KOPT-K1 (cell line): ENCODE results near the gene FLYWCH1.

Experiments used
- H3K27ac ChIP-seq: fragments of 200-600 bp; sonication (generic); 2 replicates; pipeline ENCODE4 v1.5.1; 2016; ENCODE audit warnings: antibody characterized with exemption, mild to moderate bottlenecking, low read depth, low read length; ENCODE audit not compliant: poor library complexity, severe bottlenecking
- H3K36me3 ChIP-seq: fragments of 200-600 bp; sonication (generic); 2 replicates; pipeline ENCODE4 v1.5.1; 2017; ENCODE audit warnings: antibody characterized with exemption, mild to moderate bottlenecking, low read length, moderate library complexity; ENCODE audit not compliant: insufficient read depth
- H3K9me3 ChIP-seq: fragments of 200-600 bp; sonication (generic); 2 replicates; pipeline ENCODE4 v1.5.1; 2017; ENCODE audit warnings: antibody characterized with exemption, low read length, mild to moderate bottlenecking; ENCODE audit not compliant: insufficient read depth, poor library complexity, severe bottlenecking

Gene FLYWCH1

GRCh38 chr16:2884041-2884451 is 27.7 kb upstream of the FLYWCH1 start:
- H3K9me3 ChIP-seq = peaks cover 15% of the 10 kb centered on the region
- peak overlapping the region; percentile 73 for H3K27ac ChIP-seq
- H3K36me3 ChIP-seq = no peaks in the 10 kb centered on the region

- Histone ChIP-seq H3K27ac (no peak overlapping the region), H3K9me3 (no peaks in the 10 kb centered on the region), H3K36me3 (peaks cover 20% of the 10 kb centered on the region; the same call in 1 of the 2 replicates)
These were observed 17.5 kb upstream of the FLYWCH1 start for GRCh38 chr16:2894231-2894630.

- H3K9me3 ChIP-seq = no peaks in the 10 kb centered on the region
- peaks cover 20% of the 10 kb centered on the region; the same call in 1 of the 2 replicates for H3K36me3 ChIP-seq
- no peak overlapping the region for H3K27ac ChIP-seq
These were observed 15.9 kb upstream of the FLYWCH1 start for GRCh38 chr16:2895813-2896212.

DNA sequence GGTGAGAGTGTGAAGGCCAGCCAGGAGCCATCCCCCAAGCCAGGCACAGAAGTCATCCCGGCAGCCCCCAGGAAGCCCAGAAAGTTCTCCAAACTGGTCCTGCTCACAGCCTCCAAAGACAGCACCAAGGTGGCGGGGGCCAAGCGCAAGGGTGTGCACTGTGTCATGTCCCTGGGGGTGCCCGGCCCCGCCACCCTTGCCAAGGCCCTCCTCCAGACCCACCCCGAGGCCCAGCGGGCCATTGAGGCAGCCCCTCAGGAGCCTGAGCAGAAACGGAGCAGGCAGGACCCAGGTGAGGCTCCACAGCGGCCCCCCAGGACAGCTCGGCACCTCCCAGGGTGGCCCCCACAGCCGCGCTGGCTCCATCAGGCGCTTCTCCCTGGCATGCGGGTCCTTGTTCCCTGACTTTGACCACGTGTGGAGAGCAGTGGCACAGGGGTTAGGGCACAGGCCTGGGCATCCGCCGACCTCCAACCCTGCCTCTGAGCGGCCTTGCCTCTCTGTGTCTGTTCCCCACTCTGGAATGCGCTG is 15.2 kb upstream of the FLYWCH1 start:
- Histone ChIP-seq H3K36me3 (peaks cover 20% of the 10 kb centered on the region; the same call in 1 of the 2 replicates), H3K27ac (no peak overlapping the region), H3K9me3 (no peaks in the 10 kb centered on the region)

GRCh38 chr16:2897110-2897509 is 14.6 kb upstream of the FLYWCH1 start:
- peaks cover 20% of the 10 kb centered on the region; the same call in 1 of the 2 replicates for H3K36me3 ChIP-seq
- no peak overlapping the region for H3K27ac ChIP-seq
- no peaks in the 10 kb centered on the region for H3K9me3 ChIP-seq

DNA sequence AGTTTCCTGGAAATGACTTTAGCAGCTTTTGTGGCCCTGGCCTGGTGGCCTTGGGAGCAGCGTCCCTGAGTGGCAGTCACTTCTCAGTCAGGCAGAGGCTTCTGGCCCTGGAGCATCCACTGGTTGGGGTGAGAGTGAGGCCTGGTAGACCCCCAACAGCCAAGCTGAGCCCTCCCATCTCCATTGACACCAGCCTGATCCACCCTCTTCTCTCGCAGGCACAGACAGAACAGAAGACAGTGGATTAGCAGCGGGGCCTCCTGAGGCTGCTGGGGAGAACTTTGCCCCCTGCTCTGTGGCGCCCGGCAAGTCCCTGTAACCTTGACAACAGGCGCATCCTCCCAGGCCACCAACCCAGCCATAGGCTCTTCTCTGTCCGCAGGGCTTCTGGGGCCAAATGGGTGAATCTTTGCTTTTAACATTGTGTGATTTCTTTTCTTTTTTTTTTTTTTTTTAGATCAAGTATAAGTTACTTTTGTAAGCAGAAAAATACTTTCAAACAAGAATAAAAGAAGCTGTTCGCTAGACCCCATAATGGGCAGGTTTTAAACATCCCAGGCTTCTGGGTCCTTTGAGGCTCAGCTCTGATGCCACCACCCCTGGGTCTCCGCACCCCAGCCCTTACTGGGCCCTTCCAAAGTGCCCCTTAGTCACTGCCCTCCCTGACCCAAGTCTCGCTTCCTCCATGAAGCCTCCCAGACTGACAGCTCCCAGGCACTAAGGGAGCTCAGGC is 12.7 kb upstream of the FLYWCH1 start:
- H3K36me3 ChIP-seq = peaks cover 20% of the 10 kb centered on the region; the same call in 1 of the 2 replicates

GRCh38 chr16:2899564-2900072 is 12.1 kb upstream of the FLYWCH1 start:
- peaks cover 20% of the 10 kb centered on the region; the same call in 1 of the 2 replicates for H3K36me3 ChIP-seq
- no peak overlapping the region for H3K27ac ChIP-seq
- H3K9me3 ChIP-seq = no peaks in the 10 kb centered on the region

More for the DNA sequence above, 12.7 kb upstream of the FLYWCH1 start:
- no peaks in the 10 kb centered on the region for H3K9me3 ChIP-seq
- H3K27ac ChIP-seq = no peak overlapping the region

GRCh38 chr16:2900526-2901075 is 11.1 kb upstream of the FLYWCH1 start:
- Histone ChIP-seq H3K27ac (no peak overlapping the region), H3K9me3 (no peaks in the 10 kb centered on the region), H3K36me3 (peaks cover 18% of the 10 kb centered on the region; the same call in 1 of the 2 replicates)

DNA sequence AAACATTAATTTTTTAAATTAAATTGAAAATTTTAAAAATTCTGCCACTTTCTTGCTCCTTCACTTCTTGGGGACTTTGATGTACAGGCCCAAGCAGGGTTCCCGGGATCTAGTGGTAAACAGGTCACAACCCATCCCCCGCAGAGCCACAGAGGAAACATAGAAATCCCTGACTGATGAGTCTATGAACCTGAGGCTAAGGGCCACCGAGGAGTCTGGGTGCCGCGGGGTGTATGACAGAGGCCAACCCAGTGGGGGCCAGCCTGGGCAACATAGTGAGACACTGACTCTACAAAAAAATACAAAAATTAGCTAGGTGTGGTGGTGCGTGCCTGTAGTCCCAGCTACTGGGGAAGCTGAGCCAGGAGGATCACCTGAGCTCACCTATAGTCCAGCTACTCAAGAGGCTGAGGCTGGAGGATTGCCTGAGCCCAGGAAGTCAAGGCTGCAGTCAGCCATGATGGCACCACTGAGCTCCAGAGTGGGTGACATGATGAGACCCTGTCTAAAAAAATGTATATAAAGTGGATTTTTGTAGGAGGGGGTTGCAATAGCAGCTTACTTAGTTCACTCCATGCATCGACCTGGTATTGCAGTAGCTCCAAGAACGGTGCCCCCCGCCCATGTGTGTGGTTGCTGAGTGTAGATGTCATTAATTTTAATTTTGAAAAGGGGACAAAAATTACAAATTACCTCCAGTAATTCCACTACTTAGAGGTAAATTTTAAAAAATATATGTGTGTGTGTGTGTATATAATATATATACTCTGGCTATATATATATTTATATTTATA is 9.2 kb upstream of the FLYWCH1 start:
- H3K36me3 ChIP-seq = peaks cover 3% of the 10 kb centered on the region; the same call in 1 of the 2 replicates
- H3K9me3 ChIP-seq = no peaks in the 10 kb centered on the region
- no peak overlapping the region for H3K27ac ChIP-seq

GRCh38 chr16:2904100-2904921 is 7.4 kb upstream of the FLYWCH1 start:
- Histone ChIP-seq H3K9me3 (no peaks in the 10 kb centered on the region), H3K36me3 (no peaks in the 10 kb centered on the region), H3K27ac (peak overlapping the region; percentile 42)

- peak overlapping the region; percentile 42 for H3K27ac ChIP-seq
- no peaks in the 10 kb centered on the region for H3K9me3 ChIP-seq
- no peaks in the 10 kb centered on the region for H3K36me3 ChIP-seq
These were observed 6.8 kb upstream of the FLYWCH1 start for GRCh38 chr16:2904922-2905240.

- Histone ChIP-seq H3K9me3 (no peaks in the 10 kb centered on the region), H3K27ac (no peak overlapping the region), H3K36me3 (no peaks in the 10 kb centered on the region)
These were observed 6.3 kb upstream of the FLYWCH1 start for GRCh38 chr16:2905241-2905987.

DNA sequence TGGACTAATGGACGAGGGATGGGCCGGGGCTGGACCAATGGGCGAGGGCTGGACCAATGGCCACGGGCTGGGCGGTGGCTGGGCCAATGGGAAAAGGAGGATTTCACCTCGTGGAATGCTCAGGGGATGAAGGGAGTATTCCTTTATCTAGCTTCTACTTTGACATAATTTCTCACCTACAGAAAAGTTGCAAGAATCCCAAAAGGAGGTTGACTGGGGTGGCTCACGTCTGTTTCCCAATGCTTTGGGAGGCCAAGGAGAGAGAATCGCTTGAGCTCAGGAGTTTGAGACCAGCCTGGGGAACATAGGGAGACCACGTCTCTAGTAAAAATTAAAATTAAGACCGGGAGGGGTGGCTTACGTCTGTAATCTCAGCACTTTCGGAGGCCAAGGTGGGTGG is 5.7 kb upstream of the FLYWCH1 start:
- no peaks in the 10 kb centered on the region for H3K36me3 ChIP-seq
- H3K27ac ChIP-seq = no peak overlapping the region
- H3K9me3 ChIP-seq = no peaks in the 10 kb centered on the region
